Motor neuron (in vitro differentiated cells): ENCODE data around the gene ADRB2. TPM values are rescaled to one million over a fixed set of nuclear protein-coding genes. Genes with fewer than 3 reads are reported as not detected.

ENCODE experiments used
- ATAC-seq, 8 experiments: fragments of 200-7000 bp; cut with Tn5 transposase; replicated peaks in 6 of 8; 2 replicates each; pipeline ENCODE4 v1.8.0; 2021; ENCODE audit warnings: mild to moderate bottlenecking in 8 of 8, moderate library complexity in 8 of 8
- H3K27ac ChIP-seq, 2 donors: fragments of 250-450 bp; sonication (Bioruptor Pico); 2 replicates each; pipeline ENCODE4 v1.9.0; 2021; ENCODE audit warnings: antibody characterized with exemption in 2 of 2, mild to moderate bottlenecking in 2 of 2, moderate library complexity in 1 of 2
- H3K4me1 ChIP-seq, 2 donors: fragments of 250-450 bp; sonication (Bioruptor Pico); replicated peaks in 1 of 2; 2 replicates each; pipeline ENCODE4 v1.6.1; 2021; ENCODE audit warnings: antibody characterized with exemption in 2 of 2, mild to moderate bottlenecking in 2 of 2, moderate library complexity in 1 of 2
- H3K4me3 ChIP-seq, 5 donors: fragments of 250-450 bp; sonication (Bioruptor Pico); 2 replicates each; pipeline ENCODE4 v1.9.0; 2021; ENCODE audit warnings: antibody characterized with exemption in 5 of 5, mild to moderate bottlenecking in 5 of 5, moderate library complexity in 4 of 5
- whole genome bisulfite sequencing, 10 experiments: fragments of 450-650 bp; shearing (Covaris generic); methylation state at CpG; one replicate each; pipeline ENCODE4 v1.0.0; 2022; 5-methylcytosine and 5-hydroxymethylcytosine counted together
- in situ Hi-C, 9 experiments: fragments of 400-800 bp; cut with MboI; loops; one replicate each; pipeline ENCODE4 v1.15.0; 2021; ENCODE audit warnings: low sequenced_read_pairs in 9 of 9, low pct_unique_long_range_greater_than_20kb in 2 of 9; ENCODE audit not compliant: unreplicated experiment in 9 of 9
- total RNA-seq, 8 experiments: library from RNA; unstranded; fragments of 300-600 nt; gene quantifications; 2 replicates each; pipeline versions ENCODE4 v1.2.3 to v1.2.4, GENCODE V29; 2022

Gene ADRB2
- total RNA-seq, 8 experiments from 2014 or later = 0.21 to 1.8 (median 0.62) TPM

GRCh38 chr5:148809781-148810524, 16.5 kb upstream of the ADRB2 start:
- Histone ChIP-seq H3K27ac (no peak overlapping the region), H3K4me3 (no peak overlapping the region), H3K4me1 (no peaks in the 10 kb centered on the region)
- WGBS, 10 experiments = 82 to 100% (median 94%) methylated on average over 1 to 3 of the region's 3 CpGs; no CpG with 5 or more reads in 3 of the 10 experiments
- in situ Hi-C loops = loop anchor here in 1 of 9 experiments (25.0 kb wide), 1 partner anchor 302 kb away; no protein-coding TSS in a partner anchor
- ATAC-seq = peak in 1 of 8 experiments; percentile 79

GRCh38 chr5:148810823-148811222, 15.6 kb upstream of the ADRB2 start:
- Histone ChIP-seq H3K4me1 (no peaks in the 10 kb centered on the region), H3K27ac (no peak overlapping the region), H3K4me3 (no peak overlapping the region)
- in situ Hi-C loops = loop anchor here in 1 of 9 experiments (25.0 kb wide), 1 partner anchor 301 kb away; no protein-coding TSS in a partner anchor
- 53 to 92% (median 76%) methylated on average over 1 to 2 of the region's 2 CpGs; no CpG with 5 or more reads in 2 of the 10 experiments for WGBS, 10 experiments
- ATAC-seq = no peak

- Histone ChIP-seq H3K4me1 (no peaks in the 10 kb centered on the region), H3K4me3 (no peak overlapping the region), H3K27ac (no peak overlapping the region)
- WGBS, 10 experiments = 0 to 100% (median 64%) methylated on average over 1 of the region's 1 CpG; no CpG with 5 or more reads in 5 of the 10 experiments
- in situ Hi-C loops = loop anchor here in 1 of 9 experiments (25.0 kb wide), 1 partner anchor 301 kb away; no protein-coding TSS in a partner anchor
- ATAC-seq = no peak
Measured at GRCh38 chr5:148811756-148812155, 14.7 kb upstream of the ADRB2 start.

- WGBS, 10 experiments = 33 to 80% (median 69%) methylated on average over 1 to 2 of the region's 2 CpGs; no CpG with 5 or more reads in 2 of the 10 experiments
- no peak overlapping the region for H3K4me3 ChIP-seq
- no peak overlapping the region for H3K27ac ChIP-seq
- in situ Hi-C loops = loop anchor here in 1 of 9 experiments (25.0 kb wide), 1 partner anchor 297 kb away; no protein-coding TSS in a partner anchor
- no peak for ATAC-seq
- H3K4me1 ChIP-seq = no peaks in the 10 kb centered on the region
Measured at GRCh38 chr5:148815086-148815485, 11.3 kb upstream of the ADRB2 start.

GRCh38 chr5:148815578-148815977, 10.8 kb upstream of the ADRB2 start:
- Histone ChIP-seq H3K4me3 (no peak overlapping the region), H3K4me1 (no peaks in the 10 kb centered on the region), H3K27ac (no peak overlapping the region)
- ATAC-seq = no peak
- in situ Hi-C loops = loop anchor here in 1 of 9 experiments (25.0 kb wide), 1 partner anchor 297 kb away; no protein-coding TSS in a partner anchor

- no peak overlapping the region for H3K27ac ChIP-seq
- ATAC-seq = no peak
- no peaks in the 10 kb centered on the region for H3K4me1 ChIP-seq
- in situ Hi-C loops = loop anchor here in 1 of 9 experiments (25.0 kb wide), 1 partner anchor 296 kb away; no protein-coding TSS in a partner anchor
- H3K4me3 ChIP-seq = no peak overlapping the region
- 80 to 100% (median 100%) methylated on average over 1 of the region's 1 CpG; no CpG with 5 or more reads in 2 of the 10 experiments for WGBS, 10 experiments
Measured at GRCh38 chr5:148816357-148816756, 10.1 kb upstream of the ADRB2 start.

- in situ Hi-C loops = loop anchor here in 1 of 9 experiments (25.0 kb wide), 1 partner anchor 296 kb away; no protein-coding TSS in a partner anchor
- 50 to 100% (median 75%) methylated on average over 1 of the region's 1 CpG; no CpG with 5 or more reads in 5 of the 10 experiments for WGBS, 10 experiments
Measured at GRCh38 chr5:148816782-148817181, 9.6 kb upstream of the ADRB2 start.

GRCh38 chr5:148817606-148818005, 8.8 kb upstream of the ADRB2 start:
- Histone ChIP-seq H3K4me1 (no peaks in the 10 kb centered on the region), H3K27ac (no peak overlapping the region), H3K4me3 (no peak overlapping the region)
- 36 to 100% (median 100%) methylated on average over 1 of the region's 1 CpG; no CpG with 5 or more reads in 5 of the 10 experiments for WGBS, 10 experiments
- in situ Hi-C loops = loop anchor here in 1 of 9 experiments (25.0 kb wide), 1 partner anchor 295 kb away; no protein-coding TSS in a partner anchor
- ATAC-seq = no peak

More at GRCh38 chr5:148816782-148817181, 9.6 kb upstream of the ADRB2 start:
- Histone ChIP-seq H3K27ac (no peak overlapping the region), H3K4me1 (no peaks in the 10 kb centered on the region), H3K4me3 (no peak overlapping the region)
- ATAC-seq = no peak

- 6 to 59% (median 34%) methylated on average over 2 to 6 of the region's 6 CpGs for WGBS, 10 experiments
- ATAC-seq = peak in 2 of 8 experiments; percentile 13 to 55
- Histone ChIP-seq H3K4me1 (no peaks in the 10 kb centered on the region), H3K27ac (no peak overlapping the region), H3K4me3 (no peak overlapping the region)
- in situ Hi-C loops = loop anchor here in 1 of 9 experiments (25.0 kb wide), 1 partner anchor 292 kb away; no protein-coding TSS in a partner anchor
Measured at GRCh38 chr5:148820461-148821395, 5.7 kb upstream of the ADRB2 start.

GRCh38 chr5:148823871-148824270, 2.5 kb upstream of the ADRB2 start:
- WGBS, 10 experiments = 9 to 93% (median 80%) methylated on average over 1 to 2 of the region's 2 CpGs
- no peak overlapping the region for H3K4me3 ChIP-seq
- no peak for ATAC-seq
- in situ Hi-C loops = loop anchor here in 1 of 9 experiments (25.0 kb wide), 1 partner anchor 288 kb away; no protein-coding TSS in a partner anchor
- no peak overlapping the region for H3K27ac ChIP-seq
- peaks cover 0 to 3% of the 10 kb centered on the region in 2 donors for H3K4me1 ChIP-seq

GRCh38 chr5:148825716-148826052, 727 bp upstream of the ADRB2 start:
- in situ Hi-C loops = no loop called here
- no peak overlapping the region for H3K27ac ChIP-seq
- ATAC-seq = peak in 3 of 8 experiments; percentile 8 to 36 (median 33)
- H3K4me3 ChIP-seq = peak overlapping the region; percentile 28 to 47 (median 41)
- WGBS, 10 experiments = 0 to 7% (median 2%) methylated on average over 1 to 7 of the region's 9 CpGs; no CpG with 5 or more reads in 5 of the 10 experiments
- peaks cover 0 to 3% of the 10 kb centered on the region in 2 donors for H3K4me1 ChIP-seq

- in situ Hi-C loops = no loop called here
- Histone ChIP-seq H3K27ac (no peak overlapping the region), H3K4me3 (peak overlapping the region; percentile 28 to 47 (median 41)), H3K4me1 (peaks cover 0 to 3% of the 10 kb centered on the region in 2 donors)
- no peak for ATAC-seq
- WGBS, 10 experiments = 7 to 80% (median 39%) methylated on average over 2 to 10 of the region's 28 CpGs; no CpG with 5 or more reads in 5 of the 10 experiments
Measured at GRCh38 chr5:148826739-148827070, 294 bp downstream of the ADRB2 start.
